ENCODE measurements around the gene KIAA1217. TPM values are rescaled to one million over a fixed set of nuclear protein-coding genes. Genes with fewer than 3 reads are reported as not detected.

KIAA1217 gene
- total RNA-seq, 1 experiment from 2014 or later, result 7.8 TPM

DNA sequence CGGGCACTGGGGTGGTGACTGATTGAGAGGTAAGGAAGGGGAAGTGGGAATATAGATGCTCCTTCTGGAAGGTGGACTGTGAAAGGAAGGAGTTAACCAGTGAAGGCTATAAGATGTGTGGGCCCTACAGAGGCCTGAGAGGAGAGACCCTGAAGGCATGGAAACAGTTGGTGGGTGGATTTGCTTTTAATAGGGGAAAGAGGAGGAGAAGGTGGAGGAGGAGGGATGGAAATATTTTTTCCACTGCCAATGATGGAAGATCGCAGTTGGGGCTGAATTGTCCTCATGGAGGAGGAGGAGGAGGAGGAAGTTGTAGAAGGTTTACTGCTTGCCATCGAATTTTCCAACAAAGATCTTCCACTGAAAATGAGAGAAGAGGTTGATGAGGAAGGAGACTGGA, 80.3 kb downstream of the KIAA1217 start:
- H4K20me1 ChIP-seq (ENCODE audit: insufficient read depth), result no peaks in the 10 kb centered on the region
- peaks cover 0 to 2% of the 10 kb centered on the region in 2 experiments; a peak in 1 of 4 replicates for H3K4me1 ChIP-seq (ENCODE audit: control insufficient read depth in 1 of 2, insufficient read depth in 2 of 2, low read length in 2 of 2)
- H3K27me3 ChIP-seq (ENCODE audit: insufficient read depth, low read length), result no peaks in the 10 kb centered on the region
- no peaks in the 10 kb centered on the region for H3K79me2 ChIP-seq (ENCODE audit: insufficient read depth, low read length)
- ATAC-seq, result no peak
- no peaks in the 10 kb centered on the region for H3K36me3 ChIP-seq (ENCODE audit: control insufficient read depth in 1 of 2, insufficient read depth in 2 of 2, low read length in 2 of 2)
- no peak overlapping the region for H3K4me3 ChIP-seq (replicated peaks in 1 of 2; ENCODE audit: low read depth in 1 of 2, low read length in 2 of 2)
- intact Hi-C loops (cut with micrococcal nuclease), result no loop called here
- ChIA-PET CTCF (no interaction called here), RAD21 (ENCODE audit: low non-redundant PET in 1 of 2, low total read pairs in 2 of 2, uncharacterized antibody in 2 of 2, unreplicated experiment in 2 of 2) (no interaction called here), POLR2A (no interaction called here)
- H3K9me3 ChIP-seq (ENCODE audit: control insufficient read depth in 1 of 2, insufficient read depth in 1 of 2, low read depth in 1 of 2, low read length in 2 of 2), result no peaks in the 10 kb centered on the region
- H3K27ac ChIP-seq (ENCODE audit: low read depth, low read length), result no peak overlapping the region
- no peak overlapping the region for H2AFZ ChIP-seq (ENCODE audit: low read depth, low read length, poor library complexity, severe bottlenecking)
- H3K9me2 ChIP-seq (ENCODE audit: insufficient read depth), result no peaks in the 10 kb centered on the region
- H3K4me2 ChIP-seq (ENCODE audit: low read length), result no peak overlapping the region
- TF ChIP-seq TCF7L2 (IDR thresholded peaks at IDR 0.05; ENCODE audit: borderline replicate concordance, extremely low read depth, insufficient read depth, insufficient read length) (no peak), ELF1 (IDR thresholded peaks at IDR 0.05; ENCODE audit: borderline replicate concordance, low read depth) (no peak)
- no peak overlapping the region for H3K9ac ChIP-seq (ENCODE audit: low read length)
- BruUV-seq (replicated peaks), result no TSS peak
- DNase-seq (ENCODE audit: low read depth, low spot score), result no peak

GRCh38 chr10:24292304-24293293, 83.7 kb downstream of the KIAA1217 start:
- Histone ChIP-seq H3K27ac (ENCODE audit: low read depth, low read length) (no peak overlapping the region), H2AFZ (ENCODE audit: low read depth, low read length, poor library complexity, severe bottlenecking) (no peak overlapping the region), H4K20me1 (ENCODE audit: insufficient read depth) (no peaks in the 10 kb centered on the region), H3K4me2 (ENCODE audit: low read length) (no peak overlapping the region), H3K36me3 (ENCODE audit: control insufficient read depth in 1 of 2, insufficient read depth in 2 of 2, low read length in 2 of 2) (no peaks in the 10 kb centered on the region), H3K9me3 (ENCODE audit: control insufficient read depth in 1 of 2, insufficient read depth in 1 of 2, low read depth in 1 of 2, low read length in 2 of 2) (no peaks in the 10 kb centered on the region), H3K27me3 (ENCODE audit: insufficient read depth, low read length) (no peaks in the 10 kb centered on the region), H3K9ac (ENCODE audit: low read length) (no peak overlapping the region), H3K79me2 (ENCODE audit: insufficient read depth, low read length) (no peaks in the 10 kb centered on the region), H3K9me2 (ENCODE audit: insufficient read depth) (no peaks in the 10 kb centered on the region), H3K4me1 (ENCODE audit: control insufficient read depth in 1 of 2, insufficient read depth in 2 of 2, low read length in 2 of 2) (peaks cover 0 to 2% of the 10 kb centered on the region in 2 experiments; a peak in 1 of 4 replicates), H3K4me3 (replicated peaks in 1 of 2; ENCODE audit: low read depth in 1 of 2, low read length in 2 of 2) (no peak overlapping the region)
- ChIA-PET POLR2A (no interaction called here), CTCF (interaction anchor here (1.0 kb wide), 1 partner anchor 27 kb away, joined by 3 read pairs; no protein-coding TSS in a partner anchor), RAD21 (ENCODE audit: low non-redundant PET in 1 of 2, low total read pairs in 2 of 2, uncharacterized antibody in 2 of 2, unreplicated experiment in 2 of 2) (no interaction called here)
- no peak for DNase-seq (ENCODE audit: low read depth, low spot score)
- ATAC-seq, result no peak
- intact Hi-C loops (cut with micrococcal nuclease), result no loop called here
- no TSS peak for BruUV-seq (replicated peaks)
- TF ChIP-seq TCF7L2 (IDR thresholded peaks at IDR 0.05; ENCODE audit: borderline replicate concordance, extremely low read depth, insufficient read depth, insufficient read length) (no peak), YY1 (IDR thresholded peaks at IDR 0.05; ENCODE audit: extremely low read depth, insufficient replicate concordance, low read depth, low read length) (no peak), MAX (IDR thresholded peaks at IDR 0.05) (no peak), CEBPB (IDR thresholded peaks at IDR 0.05; ENCODE audit: low read depth) (no peak), POLR2A (IDR thresholded peaks at IDR 0.05; ENCODE audit: borderline replicate concordance, extremely low read depth, insufficient read depth, insufficient read length) (no peak), EZH2 (IDR thresholded peaks at IDR 0.05) (no peak), RAD21 (IDR thresholded peaks at IDR 0.05; ENCODE audit: low read depth) (no peak), ZBTB33 (IDR thresholded peaks at IDR 0.05; ENCODE audit: extremely low read depth, insufficient replicate concordance, low read length) (no peak), ZFX (IDR thresholded peaks at IDR 0.05) (no peak), FOSL1 (IDR thresholded peaks at IDR 0.05; ENCODE audit: low read depth) (no peak), POLR2AphosphoS5 (IDR thresholded peaks at IDR 0.05; ENCODE audit: low read depth, low read length) (no peak)
- TF ChIP-seq, protein P1, sequence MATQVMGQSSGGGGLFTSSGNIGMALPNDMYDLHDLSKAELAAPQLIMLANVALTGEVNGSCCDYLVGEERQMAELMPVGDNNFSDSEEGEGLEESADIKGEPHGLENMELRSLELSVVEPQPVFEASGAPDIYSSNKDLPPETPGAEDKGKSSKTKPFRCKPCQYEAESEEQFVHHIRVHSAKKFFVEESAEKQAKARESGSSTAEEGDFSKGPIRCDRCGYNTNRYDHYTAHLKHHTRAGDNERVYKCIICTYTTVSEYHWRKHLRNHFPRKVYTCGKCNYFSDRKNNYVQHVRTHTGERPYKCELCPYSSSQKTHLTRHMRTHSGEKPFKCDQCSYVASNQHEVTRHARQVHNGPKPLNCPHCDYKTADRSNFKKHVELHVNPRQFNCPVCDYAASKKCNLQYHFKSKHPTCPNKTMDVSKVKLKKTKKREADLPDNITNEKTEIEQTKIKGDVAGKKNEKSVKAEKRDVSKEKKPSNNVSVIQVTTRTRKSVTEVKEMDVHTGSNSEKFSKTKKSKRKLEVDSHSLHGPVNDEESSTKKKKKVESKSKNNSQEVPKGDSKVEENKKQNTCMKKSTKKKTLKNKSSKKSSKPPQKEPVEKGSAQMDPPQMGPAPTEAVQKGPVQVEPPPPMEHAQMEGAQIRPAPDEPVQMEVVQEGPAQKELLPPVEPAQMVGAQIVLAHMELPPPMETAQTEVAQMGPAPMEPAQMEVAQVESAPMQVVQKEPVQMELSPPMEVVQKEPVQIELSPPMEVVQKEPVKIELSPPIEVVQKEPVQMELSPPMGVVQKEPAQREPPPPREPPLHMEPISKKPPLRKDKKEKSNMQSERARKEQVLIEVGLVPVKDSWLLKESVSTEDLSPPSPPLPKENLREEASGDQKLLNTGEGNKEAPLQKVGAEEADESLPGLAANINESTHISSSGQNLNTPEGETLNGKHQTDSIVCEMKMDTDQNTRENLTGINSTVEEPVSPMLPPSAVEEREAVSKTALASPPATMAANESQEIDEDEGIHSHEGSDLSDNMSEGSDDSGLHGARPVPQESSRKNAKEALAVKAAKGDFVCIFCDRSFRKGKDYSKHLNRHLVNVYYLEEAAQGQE (IDR thresholded peaks at IDR 0.05; ENCODE audit: low read depth), result no peak
